BJ (cell line): Measurements from ENCODE around the gene EDDM3A. TPM values are rescaled to one million over a fixed set of nuclear protein-coding genes. Genes with fewer than 3 reads are reported as not detected.
"Not testable (repeated sequence)": the region's sequence is repeated elsewhere in the genome, so short reads cannot be mapped to it uniquely, and the experiment has no call there.

Experiments
- CTCF ChIA-PET: fragments of 350-600 bp; formaldehyde crosslinking; extraction: SDS; loops from one replicate; lab custom pipeline; 2021; ENCODE audit warnings: antibody characterized with exemption, inconsistent platforms; lab: Yijun Ruan, JAX
- POLR2A ChIA-PET: fragments of 300-600 bp; sonication (Branson Sonifier 250); formaldehyde crosslinking; extraction: SDS; loops from one replicate; lab custom pipeline; 2021; ENCODE audit warnings: antibody characterized with exemption; lab: Charles Lee
- DNase-seq: peaks from one replicate; pipeline ENCODE4 v3.0.0-alpha.2; 2011; ENCODE audit warnings: low read depth
- H3K27me3 ChIP-seq: 2 replicates; pipeline ENCODE4 v1.6.0; 2011; ENCODE audit warnings: low read length; ENCODE audit not compliant: control insufficient read depth, insufficient read depth
- H3K36me3 ChIP-seq: 2 replicates; pipeline ENCODE4 v1.5.1; 2011; ENCODE audit warnings: low read length; ENCODE audit not compliant: control insufficient read depth, insufficient read depth
- H3K4me3 ChIP-seq: 2 replicates; pipeline ENCODE4 v1.5.1; 2011; ENCODE audit warnings: low read depth, mild to moderate bottlenecking, control low read depth, low read length
- CTCF ChIP-seq: IDR thresholded peaks from 2 replicates; pipeline ENCODE4 v1.5.1; 2011; ENCODE audit warnings: low read depth, mild to moderate bottlenecking, control low read depth, inconsistent platforms, low read length, moderate library complexity; ENCODE audit not compliant: insufficient read depth
- polyA plus RNA-seq: library from polyadenylated mRNA; depleted of rRNA; stranded (reverse); fragments of >200 nt; gene quantifications from 2 replicates; pipeline ENCODE4 v1.2.3, GENCODE V29; 2011

Gene EDDM3A
- polyA plus RNA-seq, 1 experiment = not detected

- H3K36me3 ChIP-seq = no peaks in the 10 kb centered on the region
- no peak overlapping the region for H3K4me3 ChIP-seq
- POLR2A ChIA-PET = no interaction called here
- no peak for DNase-seq
- CTCF ChIA-PET = no interaction called here
- no peak for TF ChIP-seq CTCF
- no peaks in the 10 kb centered on the region for H3K27me3 ChIP-seq
These were observed 8.6 kb downstream of the EDDM3A start for GRCh38 chr14:20754308-20754707.

GRCh38 chr14:20755037-20755436 lies 9.3 kb downstream of the EDDM3A start:
- ChIA-PET CTCF (no interaction called here), POLR2A (no interaction called here)
- DNase-seq = no peak
- no peak overlapping the region for H3K4me3 ChIP-seq
- TF ChIP-seq CTCF = no peak
- no peaks in the 10 kb centered on the region for H3K36me3 ChIP-seq
- no peaks in the 10 kb centered on the region for H3K27me3 ChIP-seq

GRCh38 chr14:20757965-20758364 lies 12.3 kb downstream of the EDDM3A start:
- ChIA-PET CTCF (interaction anchor here (1.3 kb wide), 1 partner anchor 14 kb away, joined by 3 read pairs; no protein-coding TSS in a partner anchor), POLR2A (no interaction called here)
- DNase-seq = no peak
- H3K4me3 ChIP-seq = no peak overlapping the region
- H3K36me3 ChIP-seq = no peaks in the 10 kb centered on the region
- TF ChIP-seq CTCF = no peak
- H3K27me3 ChIP-seq = no peaks in the 10 kb centered on the region

- H3K27me3 ChIP-seq, H3K36me3 ChIP-seq, DNase-seq, POLR2A ChIA-PET, H3K4me3 ChIP-seq, CTCF ChIA-PET: not testable (repeated sequence)
These were observed 13.8 kb downstream of the EDDM3A start for GRCh38 chr14:20759465-20759864.

GRCh38 chr14:20760950-20761349 lies 15.3 kb downstream of the EDDM3A start:
- CTCF ChIA-PET = interaction anchor here (1.0 kb wide), 1 partner anchor 152 kb away, joined by 3 read pairs; no protein-coding TSS in a partner anchor
- no peak for TF ChIP-seq CTCF
- POLR2A ChIA-PET = no interaction called here
- Histone ChIP-seq H3K4me3 (no peak overlapping the region), H3K36me3 (no peaks in the 10 kb centered on the region), H3K27me3 (no peaks in the 10 kb centered on the region)
- DNase-seq = no peak

GRCh38 chr14:20768593-20768892 lies 22.9 kb downstream of the EDDM3A start:
- DNase-seq = no peak
- Histone ChIP-seq H3K27me3 (no peaks in the 10 kb centered on the region), H3K4me3 (no peak overlapping the region), H3K36me3 (no peaks in the 10 kb centered on the region)
- ChIA-PET CTCF (no interaction called here), POLR2A (no interaction called here)
- TF ChIP-seq CTCF = no peak
